ENCODE results near the gene TBC1D22A. TPM values are rescaled to one million over a fixed set of nuclear protein-coding genes. Genes with fewer than 3 reads are reported as not detected.

TBC1D22A gene
- total RNA-seq, 1 donor from 2014 or later = 28.9 TPM

DNA sequence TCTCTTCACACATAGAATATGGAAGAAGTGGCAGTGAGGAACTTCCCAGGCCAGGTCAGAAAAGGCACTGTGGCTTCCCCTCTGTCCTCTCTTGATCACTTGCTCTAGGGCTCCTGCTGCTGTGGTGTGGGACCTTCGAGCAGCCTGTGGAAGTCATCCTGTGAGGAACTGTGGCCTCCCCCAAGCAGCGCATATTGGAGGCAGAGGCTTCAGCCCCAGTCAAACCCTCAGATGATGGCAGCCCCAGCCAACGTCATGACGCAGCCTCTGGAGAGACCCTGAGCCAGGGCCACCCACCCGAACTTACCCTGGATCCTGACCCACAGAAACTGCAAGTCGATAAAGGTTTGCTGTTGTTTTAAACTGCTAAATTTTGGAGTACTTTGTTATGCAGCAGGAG is 444.9 kb downstream of the TBC1D22A start:
- no peaks in the 10 kb centered on the region for H3K9me3 Mint-ChIP-seq (ENCODE audit: unreplicated experiment)
- TF ChIP-seq, protein P1, sequence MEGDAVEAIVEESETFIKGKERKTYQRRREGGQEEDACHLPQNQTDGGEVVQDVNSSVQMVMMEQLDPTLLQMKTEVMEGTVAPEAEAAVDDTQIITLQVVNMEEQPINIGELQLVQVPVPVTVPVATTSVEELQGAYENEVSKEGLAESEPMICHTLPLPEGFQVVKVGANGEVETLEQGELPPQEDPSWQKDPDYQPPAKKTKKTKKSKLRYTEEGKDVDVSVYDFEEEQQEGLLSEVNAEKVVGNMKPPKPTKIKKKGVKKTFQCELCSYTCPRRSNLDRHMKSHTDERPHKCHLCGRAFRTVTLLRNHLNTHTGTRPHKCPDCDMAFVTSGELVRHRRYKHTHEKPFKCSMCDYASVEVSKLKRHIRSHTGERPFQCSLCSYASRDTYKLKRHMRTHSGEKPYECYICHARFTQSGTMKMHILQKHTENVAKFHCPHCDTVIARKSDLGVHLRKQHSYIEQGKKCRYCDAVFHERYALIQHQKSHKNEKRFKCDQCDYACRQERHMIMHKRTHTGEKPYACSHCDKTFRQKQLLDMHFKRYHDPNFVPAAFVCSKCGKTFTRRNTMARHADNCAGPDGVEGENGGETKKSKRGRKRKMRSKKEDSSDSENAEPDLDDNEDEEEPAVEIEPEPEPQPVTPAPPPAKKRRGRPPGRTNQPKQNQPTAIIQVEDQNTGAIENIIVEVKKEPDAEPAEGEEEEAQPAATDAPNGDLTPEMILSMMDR (IDR thresholded peaks at IDR 0.05) = no peak
- DNase-seq (ENCODE audit: extremely low spot score, unreplicated experiment) = peak; percentile 75
- H3K4me1 Mint-ChIP-seq (ENCODE audit: unreplicated experiment) = no peaks in the 10 kb centered on the region
- H3K36me3 Mint-ChIP-seq (ENCODE audit: unreplicated experiment) = no peaks in the 10 kb centered on the region
- no peaks in the 10 kb centered on the region for H3K27me3 Mint-ChIP-seq (ENCODE audit: unreplicated experiment)
- no peak overlapping the region for H3K27ac Mint-ChIP-seq (ENCODE audit: unreplicated experiment)
- no peak overlapping the region for H3K4me3 Mint-ChIP-seq (ENCODE audit: unreplicated experiment)

GRCh38 chr22:47207846-47208554 is 445.6 kb downstream of the TBC1D22A start:
- Mint-ChIP-seq H3K4me1 (ENCODE audit: unreplicated experiment) (no peaks in the 10 kb centered on the region), H3K9me3 (ENCODE audit: unreplicated experiment) (peaks cover 4% of the 10 kb centered on the region), H3K27ac (ENCODE audit: unreplicated experiment) (no peak overlapping the region), H3K4me3 (ENCODE audit: unreplicated experiment) (no peak overlapping the region), H3K36me3 (ENCODE audit: unreplicated experiment) (no peaks in the 10 kb centered on the region), H3K27me3 (ENCODE audit: unreplicated experiment) (no peaks in the 10 kb centered on the region)
- DNase-seq (ENCODE audit: extremely low spot score, unreplicated experiment) = peak; percentile 80
- TF ChIP-seq, protein P1 (IDR thresholded peaks at IDR 0.05) = no peak

GRCh38 chr22:47208630-47209029 is 446.2 kb downstream of the TBC1D22A start:
- no peak for DNase-seq (ENCODE audit: extremely low spot score, unreplicated experiment)
- no peaks in the 10 kb centered on the region for H3K27me3 Mint-ChIP-seq (ENCODE audit: unreplicated experiment)
- no peaks in the 10 kb centered on the region for H3K4me1 Mint-ChIP-seq (ENCODE audit: unreplicated experiment)
- no peaks in the 10 kb centered on the region for H3K36me3 Mint-ChIP-seq (ENCODE audit: unreplicated experiment)
- TF ChIP-seq, protein P1 (IDR thresholded peaks at IDR 0.05) = no peak
- H3K9me3 Mint-ChIP-seq (ENCODE audit: unreplicated experiment) = peaks cover 5% of the 10 kb centered on the region
- no peak overlapping the region for H3K4me3 Mint-ChIP-seq (ENCODE audit: unreplicated experiment)
- no peak overlapping the region for H3K27ac Mint-ChIP-seq (ENCODE audit: unreplicated experiment)

GRCh38 chr22:47209040-47209514 is 446.6 kb downstream of the TBC1D22A start:
- H3K9me3 Mint-ChIP-seq (ENCODE audit: unreplicated experiment) = peaks cover 5% of the 10 kb centered on the region
- H3K27me3 Mint-ChIP-seq (ENCODE audit: unreplicated experiment) = peaks cover 1% of the 10 kb centered on the region
- no peaks in the 10 kb centered on the region for H3K4me1 Mint-ChIP-seq (ENCODE audit: unreplicated experiment)
- no peak overlapping the region for H3K27ac Mint-ChIP-seq (ENCODE audit: unreplicated experiment)
- no peaks in the 10 kb centered on the region for H3K36me3 Mint-ChIP-seq (ENCODE audit: unreplicated experiment)
- no peak for DNase-seq (ENCODE audit: extremely low spot score, unreplicated experiment)
- no peak overlapping the region for H3K4me3 Mint-ChIP-seq (ENCODE audit: unreplicated experiment)
- TF ChIP-seq, protein P1 (IDR thresholded peaks at IDR 0.05) = no peak

DNA sequence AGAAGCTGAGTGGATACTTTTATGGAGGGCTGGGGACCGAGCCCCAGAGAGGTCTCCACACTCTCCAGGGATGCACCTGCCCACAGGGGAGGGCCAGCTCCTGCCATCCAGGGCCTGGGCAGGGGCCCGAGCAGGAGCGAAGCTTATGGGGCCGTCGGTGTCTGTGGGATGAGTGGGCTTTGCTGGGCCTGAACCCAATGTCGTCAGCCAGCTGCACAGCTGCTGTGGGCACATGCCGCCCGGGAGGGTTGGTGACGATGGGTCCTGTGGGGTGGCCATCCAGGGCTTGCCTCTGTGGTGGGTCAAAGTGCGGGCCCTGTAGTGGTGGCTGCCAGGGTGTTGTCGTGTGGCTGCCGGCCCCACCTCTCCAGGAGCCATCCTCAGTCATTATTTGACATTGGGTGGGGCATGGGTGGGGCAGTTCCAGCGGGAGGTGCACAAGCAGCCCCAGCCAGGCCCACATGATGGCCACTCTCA is 447.1 kb downstream of the TBC1D22A start:
- Mint-ChIP-seq H3K4me1 (ENCODE audit: unreplicated experiment) (no peaks in the 10 kb centered on the region), H3K9me3 (ENCODE audit: unreplicated experiment) (peaks cover 5% of the 10 kb centered on the region), H3K4me3 (ENCODE audit: unreplicated experiment) (no peak overlapping the region), H3K27me3 (ENCODE audit: unreplicated experiment) (peaks cover 2% of the 10 kb centered on the region), H3K27ac (ENCODE audit: unreplicated experiment) (no peak overlapping the region), H3K36me3 (ENCODE audit: unreplicated experiment) (no peaks in the 10 kb centered on the region)
- TF ChIP-seq, protein P1 (IDR thresholded peaks at IDR 0.05) = no peak
- peak; percentile 82 for DNase-seq (ENCODE audit: extremely low spot score, unreplicated experiment)

All from osteocyte (in vitro differentiated cells).